ENCODE results near the gene PLAC9. TPM values are rescaled to one million over a fixed set of nuclear protein-coding genes. Genes with fewer than 3 reads are reported as not detected.

Gene PLAC9
- total and polyA plus RNA-seq, 2 donors from 2014 or later: 31.4 to 49.9 TPM

DNA sequence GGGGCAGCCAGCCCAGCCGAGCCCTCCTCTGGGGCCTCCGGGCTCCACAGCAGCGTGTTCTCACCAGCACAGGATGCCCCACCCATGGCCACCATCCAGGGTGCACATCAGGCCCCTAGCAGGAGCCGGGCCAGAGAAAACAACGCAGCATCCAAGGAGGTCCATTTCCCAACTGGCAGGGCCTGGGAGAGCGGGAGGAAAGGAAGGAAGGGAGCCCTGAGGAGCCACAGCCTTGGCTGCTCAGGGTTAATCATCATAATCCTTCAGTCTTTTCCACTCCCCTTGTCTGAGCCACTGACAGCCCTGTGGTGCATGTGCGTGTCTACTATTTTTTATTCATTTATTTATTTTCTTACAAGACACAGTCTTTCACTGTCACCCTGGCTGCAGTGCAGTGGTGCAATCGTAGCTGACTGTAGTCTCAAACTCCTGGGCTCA lies 3.6 kb downstream of the PLAC9 start:
- Histone ChIP-seq H3K9me3 (ENCODE audit: control insufficient read depth in 2 of 3, insufficient read depth in 1 of 3, low read length in 3 of 3) (no peaks in the 10 kb centered on the region), H3K27ac (ENCODE audit: low read depth in 2 of 2, low read length in 2 of 2) (no peak overlapping the region), H3K4me1 (ENCODE audit: control insufficient read depth in 2 of 3, insufficient read depth in 2 of 3, low read depth in 1 of 3, low read length in 3 of 3) (peaks cover 0 to 4% (median 0%) of the 10 kb centered on the region in 3 donors), H3K9ac (ENCODE audit: low read length in 3 of 3) (no peak overlapping the region), H3K36me3 (ENCODE audit: control insufficient read depth in 2 of 3, insufficient read depth in 3 of 3, low read length in 3 of 3) (no peaks in the 10 kb centered on the region), H3K4me3 (ENCODE audit: low read length in 3 of 3) (no peak overlapping the region), H3K27me3 (ENCODE audit: control insufficient read depth, insufficient read depth, low read length) (no peaks in the 10 kb centered on the region)
- TF ChIP-seq, protein P1, sequence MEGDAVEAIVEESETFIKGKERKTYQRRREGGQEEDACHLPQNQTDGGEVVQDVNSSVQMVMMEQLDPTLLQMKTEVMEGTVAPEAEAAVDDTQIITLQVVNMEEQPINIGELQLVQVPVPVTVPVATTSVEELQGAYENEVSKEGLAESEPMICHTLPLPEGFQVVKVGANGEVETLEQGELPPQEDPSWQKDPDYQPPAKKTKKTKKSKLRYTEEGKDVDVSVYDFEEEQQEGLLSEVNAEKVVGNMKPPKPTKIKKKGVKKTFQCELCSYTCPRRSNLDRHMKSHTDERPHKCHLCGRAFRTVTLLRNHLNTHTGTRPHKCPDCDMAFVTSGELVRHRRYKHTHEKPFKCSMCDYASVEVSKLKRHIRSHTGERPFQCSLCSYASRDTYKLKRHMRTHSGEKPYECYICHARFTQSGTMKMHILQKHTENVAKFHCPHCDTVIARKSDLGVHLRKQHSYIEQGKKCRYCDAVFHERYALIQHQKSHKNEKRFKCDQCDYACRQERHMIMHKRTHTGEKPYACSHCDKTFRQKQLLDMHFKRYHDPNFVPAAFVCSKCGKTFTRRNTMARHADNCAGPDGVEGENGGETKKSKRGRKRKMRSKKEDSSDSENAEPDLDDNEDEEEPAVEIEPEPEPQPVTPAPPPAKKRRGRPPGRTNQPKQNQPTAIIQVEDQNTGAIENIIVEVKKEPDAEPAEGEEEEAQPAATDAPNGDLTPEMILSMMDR (IDR thresholded peaks at IDR 0.05; ENCODE audit: borderline replicate concordance, extremely low read depth, insufficient read depth): no peak
- DNase-seq (peak in 4 of 5 donors; percentile 51 to 89 (median 71)), FAIRE-seq (no peak)
- intact Hi-C loops (cut with DNase I): no loop called here

DNA sequence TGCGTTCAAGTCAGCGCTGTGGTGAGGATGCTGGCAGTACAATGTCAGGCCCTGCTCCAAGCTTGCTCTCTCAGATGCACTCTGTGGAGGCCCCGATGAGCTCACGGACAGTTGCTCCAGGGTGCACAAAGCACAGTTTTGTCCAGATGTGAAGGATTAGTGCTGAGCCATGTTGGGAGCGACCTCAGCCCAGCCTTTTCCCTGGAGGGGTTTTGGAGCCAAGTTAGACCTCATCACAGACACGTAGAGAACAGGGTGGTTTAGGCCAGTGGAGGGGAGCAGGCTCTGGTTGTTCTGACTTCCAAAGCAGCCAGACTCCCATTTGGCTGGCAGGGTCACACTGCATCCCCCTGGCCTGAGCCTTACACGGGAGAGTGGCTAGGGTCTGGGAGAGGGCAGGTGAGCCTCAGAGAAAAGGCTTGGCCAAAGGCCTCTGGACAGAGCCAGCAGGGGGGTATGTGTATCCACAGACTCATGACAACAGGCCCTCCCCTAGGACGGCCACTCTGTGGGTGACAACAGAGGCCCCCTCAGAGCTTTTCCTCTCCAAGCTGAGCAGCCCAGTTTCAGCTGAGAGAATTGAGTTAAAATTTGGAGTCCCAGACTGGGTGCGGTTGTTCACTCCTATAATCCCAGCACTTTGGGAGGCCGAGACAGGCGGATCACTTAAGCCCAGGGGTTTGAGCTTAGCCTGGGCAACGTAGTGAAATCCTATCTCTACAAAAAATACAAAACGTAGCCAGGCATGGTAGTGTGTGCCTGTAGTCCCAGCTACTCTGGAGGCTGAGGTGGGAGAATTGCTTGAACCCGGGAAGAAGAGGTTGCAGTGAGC lies 4.7 kb downstream of the PLAC9 start:
- Histone ChIP-seq H3K36me3 (ENCODE audit: control insufficient read depth in 2 of 3, insufficient read depth in 3 of 3, low read length in 3 of 3) (no peaks in the 10 kb centered on the region), H3K27me3 (ENCODE audit: control insufficient read depth, insufficient read depth, low read length) (no peaks in the 10 kb centered on the region), H3K27ac (ENCODE audit: low read depth in 2 of 2, low read length in 2 of 2) (no peak overlapping the region), H3K4me1 (ENCODE audit: control insufficient read depth in 2 of 3, insufficient read depth in 2 of 3, low read depth in 1 of 3, low read length in 3 of 3) (peaks cover 0 to 4% (median 0%) of the 10 kb centered on the region in 3 donors), H3K9ac (ENCODE audit: low read length in 3 of 3) (no peak overlapping the region), H3K9me3 (ENCODE audit: control insufficient read depth in 2 of 3, insufficient read depth in 1 of 3, low read length in 3 of 3) (no peaks in the 10 kb centered on the region), H3K4me3 (ENCODE audit: low read length in 3 of 3) (no peak overlapping the region)
- intact Hi-C loops (cut with DNase I): no loop called here
- DNase-seq: no peak
- FAIRE-seq: no peak
- TF ChIP-seq, protein P1 (IDR thresholded peaks at IDR 0.05; ENCODE audit: borderline replicate concordance, extremely low read depth, insufficient read depth): no peak

DNA sequence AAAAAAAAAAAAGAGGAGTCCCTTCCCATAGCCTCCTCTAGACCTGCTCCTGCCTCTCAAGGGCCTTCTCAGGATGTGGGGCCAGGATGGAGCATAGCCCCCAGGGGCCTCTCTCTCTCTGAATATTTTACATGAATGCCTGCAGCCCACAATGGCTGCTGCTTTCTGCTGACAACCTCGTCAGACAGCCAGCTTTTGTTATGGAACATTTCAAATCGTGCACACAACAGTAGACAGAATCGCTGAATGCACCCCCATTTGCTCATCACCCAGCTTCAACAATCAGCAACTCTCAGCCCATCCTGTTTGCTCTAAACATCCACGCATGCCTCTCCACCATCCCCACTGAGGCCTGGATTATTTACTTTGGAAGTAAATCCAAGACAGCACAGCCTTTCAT lies 5.4 kb downstream of the PLAC9 start:
- Histone ChIP-seq H3K4me3 (ENCODE audit: low read length in 3 of 3) (no peak overlapping the region), H3K9me3 (ENCODE audit: control insufficient read depth in 2 of 3, insufficient read depth in 1 of 3, low read length in 3 of 3) (no peaks in the 10 kb centered on the region), H3K4me1 (ENCODE audit: control insufficient read depth in 2 of 3, insufficient read depth in 2 of 3, low read depth in 1 of 3, low read length in 3 of 3) (peaks cover 0 to 4% (median 0%) of the 10 kb centered on the region in 3 donors), H3K27ac (ENCODE audit: low read depth in 2 of 2, low read length in 2 of 2) (no peak overlapping the region), H3K27me3 (ENCODE audit: control insufficient read depth, insufficient read depth, low read length) (no peaks in the 10 kb centered on the region), H3K9ac (ENCODE audit: low read length in 3 of 3) (no peak overlapping the region), H3K36me3 (ENCODE audit: control insufficient read depth in 2 of 3, insufficient read depth in 3 of 3, low read length in 3 of 3) (no peaks in the 10 kb centered on the region)
- DNase-seq (no peak), FAIRE-seq (no peak)
- intact Hi-C loops (cut with DNase I): no loop called here
- TF ChIP-seq, protein P1 (IDR thresholded peaks at IDR 0.05; ENCODE audit: borderline replicate concordance, extremely low read depth, insufficient read depth): no peak
